ENCODE data around the gene PIGP.

GRCh38 chr21:37100316-37100715, 27.4 kb upstream of the PIGP start:
- no peak for TF ChIP-seq EZH2 (IDR thresholded peaks at IDR 0.05)
- TF ChIP-seq POLR2AphosphoS5 (IDR thresholded peaks at IDR 0.05; ENCODE audit: borderline replicate concordance, low read depth, low read length) = no peak
